Dermis lymphatic vessel endothelial cell (primary cell): Measurements from ENCODE around the gene DRC7. TPM values are rescaled to one million over a fixed set of nuclear protein-coding genes. Genes with fewer than 3 reads are reported as not detected.

Source experiments
- total RNA-seq: library from RNA; depleted of rRNA; stranded (reverse); fragments of >200 nt; gene quantifications from 2 replicates; pipeline ENCODE4 v1.2.1, GENCODE V29; 2014

Gene DRC7
- total RNA-seq, result 0.22 and 0.60 TPM in 2 replicates

DNA sequence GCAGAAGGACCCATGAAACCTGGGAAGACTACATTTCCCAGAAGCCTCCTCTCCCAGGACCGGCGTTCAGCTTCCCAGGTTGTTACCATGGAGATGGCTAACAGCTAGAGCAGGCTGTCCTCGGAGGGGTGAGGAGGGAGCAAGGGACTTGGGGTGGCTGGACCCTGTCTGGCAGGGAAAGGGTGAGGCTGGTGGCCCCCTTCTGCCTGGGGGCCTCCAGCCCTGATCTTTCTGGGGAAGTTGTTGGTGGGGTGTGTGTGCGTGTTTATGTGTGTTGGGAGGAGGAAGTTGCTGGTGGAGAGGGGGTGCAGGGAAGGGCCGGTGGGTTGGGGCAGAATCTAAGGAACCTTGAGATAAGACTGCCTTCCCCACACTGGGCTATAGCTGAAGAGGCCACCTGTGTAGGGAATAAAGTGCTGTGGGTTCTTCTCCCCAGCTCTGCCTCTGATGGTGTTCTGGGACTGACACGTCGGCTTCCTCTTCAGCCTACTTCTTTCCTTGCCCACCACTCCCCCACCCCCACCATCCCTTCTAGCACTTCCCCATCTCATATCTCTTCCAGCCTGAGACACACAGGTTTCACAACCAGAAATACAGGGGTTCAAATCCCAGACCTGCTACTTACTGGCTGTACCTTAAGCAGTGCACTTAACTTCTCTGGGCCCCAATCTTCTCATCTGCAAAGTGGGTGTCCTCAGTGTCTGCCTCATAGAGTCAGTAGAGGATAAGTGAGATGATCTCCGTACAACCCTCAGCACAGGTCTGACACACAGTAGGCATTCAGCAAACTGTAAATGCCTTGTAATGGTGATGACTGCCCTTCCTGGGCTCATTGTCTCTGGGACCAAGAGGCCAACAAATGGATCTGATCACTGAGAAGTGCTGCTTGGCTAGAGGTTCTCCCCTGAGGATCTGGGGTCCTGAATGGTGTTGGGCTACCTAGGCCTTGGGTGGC, at the start of gene DRC7:
Gene DRC7 (plus strand): TSS at position 82 of the 955 bp plus-strand sequence. CDS start 3,144 bp downstream, outside the sequence.

GRCh38 chr16:57668263-57668571, 26.4 kb upstream of the DRC7 start, which contains the start of gene ADGRG3:
Gene ADGRG3, plus strand, starts transcription at chr16:57668306. Its CDS starts 42 bp downstream, at chr16:57668348.

GRCh38 chr16:57735755-57736418, 41.3 kb downstream of the DRC7 start, which contains the start of gene KATNB1:
Gene KATNB1, plus strand, starts transcription at chr16:57735770. Its CDS starts 1,474 bp downstream, at chr16:57737244.

Other genes starting within 250 kb of the DRC7 start
- gene CIAPIN1, start 247.4 kb upstream of the DRC7 start, total RNA-seq, result 58.4 and 62.6 TPM in 2 replicates
- 41.4 and 45.4 TPM in 2 replicates for gene COQ9, start 247.3 kb upstream of the DRC7 start, total RNA-seq
- gene POLR2C, start 232.1 kb upstream of the DRC7 start, total RNA-seq, result 91.8 and 100 TPM in 2 replicates
- gene DOK4, start 208.3 kb upstream of the DRC7 start, total RNA-seq, result 13.5 and 24.7 TPM in 2 replicates
- gene CCDC102A, start 158.2 kb upstream of the DRC7 start, total RNA-seq, result 8.0 and 9.7 TPM in 2 replicates
- not detected in 2 replicates for gene ADGRG5, start 152.2 kb upstream of the DRC7 start, total RNA-seq
- gene ADGRG1, start 66.2 kb upstream of the DRC7 start, total RNA-seq, result 4.3 and 12.2 TPM in 2 replicates
- 5.2 and 8.8 TPM in 2 replicates for gene ADGRG3, start 26.5 kb upstream of the DRC7 start, total RNA-seq
- 19.8 and 32.6 TPM in 2 replicates for gene KATNB1, start 41.0 kb downstream of the DRC7 start, total RNA-seq
- gene KIFC3, start 107.7 kb downstream of the DRC7 start, total RNA-seq, result 32.7 and 56.1 TPM in 2 replicates